CD14-positive monocyte (primary cell): ENCODE results near the gene NID1. TPM values are rescaled to one million over a fixed set of nuclear protein-coding genes. Genes with fewer than 3 reads are reported as not detected.

Experiments used
- DNase-seq, 3 donors: peaks; one replicate each; pipeline ENCODE4 v3.0.0-alpha.2; 2011 to 2022
- H2AFZ ChIP-seq: 2 replicates; pipeline ENCODE4 v1.6.0; 2012; ENCODE audit warnings: mild to moderate bottlenecking, low read depth, low read length, inconsistent platforms; ENCODE audit not compliant: insufficient read depth, poor library complexity, severe bottlenecking
- H3K27ac ChIP-seq, 2 donors: 1 replicate in 1 of 2; 2 replicates in 1 of 2; pipeline ENCODE4 v1.5.1; 2012 to 2013; ENCODE audit warnings: low read length in 2 of 2, control low read depth in 1 of 2, inconsistent platforms in 1 of 2, low read depth in 1 of 2, mild to moderate bottlenecking in 1 of 2
- H3K27me3 ChIP-seq, 2 donors: one replicate each; pipeline versions ENCODE4 v1.6.0 to v1.6.1; 2011 to 2013; ENCODE audit warnings: low read length in 2 of 2; ENCODE audit not compliant: control insufficient read depth in 2 of 2, insufficient read depth in 2 of 2
- H3K36me3 ChIP-seq, 2 donors: replicated peaks in 1 of 2; 1 replicate in 1 of 2; 2 replicates in 1 of 2; pipeline versions ENCODE4 v1.5.1 to v1.6.1; 2012 to 2013; ENCODE audit warnings: low read length in 2 of 2, control low read depth in 1 of 2, inconsistent platforms in 1 of 2, mild to moderate bottlenecking in 1 of 2; ENCODE audit not compliant: insufficient read depth in 2 of 2, control insufficient read depth in 1 of 2
- H3K4me1 ChIP-seq, 2 donors: 1 replicate in 1 of 2; 2 replicates in 1 of 2; pipeline versions ENCODE4 v1.5.1 to v1.6.1; 2012 to 2013; ENCODE audit warnings: low read length in 2 of 2, control low read depth in 1 of 2, inconsistent platforms in 1 of 2, mild to moderate bottlenecking in 1 of 2, moderate library complexity in 1 of 2; ENCODE audit not compliant: insufficient read depth in 2 of 2, control insufficient read depth in 1 of 2
- H3K4me2 ChIP-seq: replicated peaks from 2 replicates; pipeline ENCODE3; 2012; ENCODE audit warnings: low read length, moderate library complexity, mild to moderate bottlenecking; ENCODE audit not compliant: poor library complexity, severe bottlenecking; ENCODE audit errors: extremely low read depth
- H3K4me3 ChIP-seq, 3 experiments: fragments of 200-600 bp in 1 of 3; sonication (generic) in 1 of 3; replicated peaks in 1 of 3; 1 replicate in 2 of 3; 2 replicates in 1 of 3; pipeline ENCODE4 v1.5.1; 2011 to 2013; ENCODE audit warnings: low read length in 3 of 3, mild to moderate bottlenecking in 3 of 3, control low read depth in 2 of 3, low read depth in 2 of 3, inconsistent platforms in 1 of 3, moderate library complexity in 1 of 3
- H3K79me2 ChIP-seq: 2 replicates; pipeline ENCODE4 v1.6.0; 2012; ENCODE audit warnings: mild to moderate bottlenecking, control low read depth, inconsistent platforms, low read length, moderate library complexity; ENCODE audit not compliant: insufficient read depth
- H3K9ac ChIP-seq: 2 replicates; pipeline ENCODE4 v1.6.0; 2017; ENCODE audit warnings: low read length, mild to moderate bottlenecking; ENCODE audit not compliant: insufficient read depth, poor library complexity, severe bottlenecking
- H3K9me3 ChIP-seq, 2 donors: replicated peaks in 1 of 2; 1 replicate in 1 of 2; 2 replicates in 1 of 2; pipeline versions ENCODE4 v1.5.1 to v1.6.1; 2012 to 2013; ENCODE audit warnings: low read length in 2 of 2, control low read depth in 1 of 2; ENCODE audit not compliant: control insufficient read depth in 1 of 2, insufficient read depth in 1 of 2
- H4K20me1 ChIP-seq: 2 replicates; pipeline ENCODE4 v1.6.0; 2012; ENCODE audit warnings: mild to moderate bottlenecking, low read length, control low read depth, moderate library complexity; ENCODE audit not compliant: insufficient read depth
- H3K27ac Mint-ChIP-seq, 7 donors: one replicate each; pipeline ENCODE4 v1.8.0; 2020; ENCODE audit warnings: mild to moderate bottlenecking in 7 of 7, mixed read lengths in 7 of 7, moderate library complexity in 6 of 7, inconsistent platforms in 2 of 7
- H3K27me3 Mint-ChIP-seq, 3 donors: one replicate each; pipeline ENCODE4 v1.8.0; 2021 to 2022; ENCODE audit warnings: low read depth in 3 of 3, mild to moderate bottlenecking in 3 of 3, mixed read lengths in 3 of 3, moderate library complexity in 3 of 3, inconsistent platforms in 1 of 3
- H3K36me3 Mint-ChIP-seq, 2 donors: one replicate each; pipeline ENCODE4 v1.8.0; 2020; ENCODE audit warnings: mixed read lengths in 2 of 2, inconsistent platforms in 1 of 2, mild to moderate bottlenecking in 1 of 2
- H3K4me1 Mint-ChIP-seq: one replicate; pipeline ENCODE4 v1.8.0; 2020; ENCODE audit warnings: mild to moderate bottlenecking, mixed read lengths
- H3K4me3 Mint-ChIP-seq, 2 donors: one replicate each; pipeline ENCODE4 v1.8.0; 2020; ENCODE audit warnings: mild to moderate bottlenecking in 2 of 2, mixed read lengths in 2 of 2, moderate library complexity in 1 of 2
- H3K9me3 Mint-ChIP-seq, 7 donors: one replicate each; pipeline ENCODE4 v1.8.0; 2020 to 2022; ENCODE audit warnings: mixed read lengths in 7 of 7, mild to moderate bottlenecking in 6 of 7, moderate library complexity in 6 of 7, inconsistent platforms in 2 of 7
- CTCF ChIP-seq: fragments of 200-600 bp; IDR thresholded peaks from one replicate; pipeline ENCODE4 v1.8.0; 2022; ENCODE audit warnings: antibody characterized with exemption, mild to moderate bottlenecking
- WGBS: methylation state at CpG from one replicate; pipeline ENCODE4 v1.1.5; 2013; ENCODE audit warnings: missing lambda C conversion rate; ENCODE audit not compliant: insufficient coverage; 5-methylcytosine and 5-hydroxymethylcytosine counted together
- intact Hi-C, 2 donors: fragments of 100-400 bp; cut with micrococcal nuclease; formaldehyde crosslinking; loops; one replicate each; pipeline versions ENCODE4 v1.15.0 to v1.15.1; 2023
- polyA plus RNA-seq, 3 donors: library from polyadenylated mRNA; depleted of rRNA in 1 of 3; unstranded in 2 of 3; stranded (reverse) in 1 of 3; fragments of 300-500 nt in 2 of 3; fragments of >200 nt in 1 of 3; fragmentation: Illumina TruSeq in 2 of 3; gene quantifications; 1 replicate in 2 of 3; 2 replicates in 1 of 3; pipeline ENCODE4 v1.2.3, GENCODE V29; 2012 to 2021

The NID1 gene
- polyA plus RNA-seq, 3 donors = 6.8 to 19.7 (median 14.4) TPM

- H3K36me3 Mint-ChIP-seq = peaks cover 5% of the 10 kb centered on the region in 2 donors
- no peaks in the 10 kb centered on the region for H3K27me3 Mint-ChIP-seq
- H3K9me3 Mint-ChIP-seq = peaks cover 0 to 2% (median 0%) of the 10 kb centered on the region in 7 donors
- WGBS = 100% methylated on average over 2 of the region's 4 CpGs
- intact Hi-C loops = no loop called here
- no peak for DNase-seq
- Histone ChIP-seq H3K4me1 (peaks cover 99 to 100% of the 10 kb centered on the region in 2 donors), H3K9ac (no peak overlapping the region), H3K27ac (peak overlapping the region; percentile 95 to 100), H2AFZ (no peak overlapping the region), H3K9me3 (no peaks in the 10 kb centered on the region), H3K36me3 (no peaks in the 10 kb centered on the region), H3K79me2 (peaks cover 60% of the 10 kb centered on the region), H4K20me1 (no peaks in the 10 kb centered on the region), H3K4me2 (no peak overlapping the region), H3K4me3 (peak overlapping the region in 1 of 3 experiments; percentile 6), H3K27me3 (no peaks in the 10 kb centered on the region)
- peaks cover 96% of the 10 kb centered on the region for H3K4me1 Mint-ChIP-seq
- H3K4me3 Mint-ChIP-seq = no peak overlapping the region
- no peak for TF ChIP-seq CTCF
- H3K27ac Mint-ChIP-seq = peak overlapping the region; percentile 66 to 100 (median 97)
Measured at GRCh38 chr1:235948774-235949427, 116.0 kb downstream of the NID1 start.

GRCh38 chr1:235947989-235948388, 116.9 kb downstream of the NID1 start:
- no peaks in the 10 kb centered on the region for H4K20me1 ChIP-seq

More at GRCh38 chr1:235947989-235948388, 116.9 kb downstream of the NID1 start:
- H3K4me2 ChIP-seq = no peak overlapping the region
- H3K9me3 ChIP-seq = no peaks in the 10 kb centered on the region
- H3K27ac ChIP-seq = peak overlapping the region; percentile 95 to 100
- H3K9me3 Mint-ChIP-seq = peaks cover 0 to 2% (median 0%) of the 10 kb centered on the region in 7 donors
- H3K27me3 ChIP-seq = no peaks in the 10 kb centered on the region
- H3K4me1 ChIP-seq = peaks cover 99 to 100% of the 10 kb centered on the region in 2 donors
- no peak overlapping the region for H2AFZ ChIP-seq
- H3K36me3 ChIP-seq = no peaks in the 10 kb centered on the region
- peaks cover 0 to 2% (median 0%) of the 10 kb centered on the region in 3 donors for H3K27me3 Mint-ChIP-seq
- H3K79me2 ChIP-seq = peaks cover 61% of the 10 kb centered on the region
- peak overlapping the region; percentile 97 to 100 (median 99) for H3K27ac Mint-ChIP-seq
- no peak overlapping the region for H3K4me3 ChIP-seq
- intact Hi-C loops = loop anchor here in 1 of 2 donors (2.0 kb wide), 1 partner anchor 23 kb away; no protein-coding TSS in a partner anchor
- 100% methylated on average over 3 of the region's 7 CpGs for WGBS
- DNase-seq = no peak
- no peak for TF ChIP-seq CTCF
- H3K4me1 Mint-ChIP-seq = peaks cover 96% of the 10 kb centered on the region
- H3K36me3 Mint-ChIP-seq = peaks cover 4 to 5% of the 10 kb centered on the region in 2 donors
- no peak overlapping the region for H3K9ac ChIP-seq
- H3K4me3 Mint-ChIP-seq = no peak overlapping the region
